Measurements from ENCODE around the gene MINAR2.

MINAR2 gene

GRCh38 chr5:129747572-129748407, at the start of gene MINAR2:
Gene MINAR2 (plus strand): TSS chr5:129748094. CDS start chr5:129748191, 97 bp downstream.
- no peak for DNase-seq

GRCh38 chr5:129698661-129699060, 49.2 kb upstream of the MINAR2 start:
- DNase-seq = no peak

- no peak for DNase-seq
Observed at GRCh38 chr5:129716235-129716634, 31.7 kb upstream of the MINAR2 start.

- DNase-seq = no peak
Observed at GRCh38 chr5:129716651-129717050, 31.2 kb upstream of the MINAR2 start.

GRCh38 chr5:129717751-129718310, 30.1 kb upstream of the MINAR2 start:
- no peak for DNase-seq

GRCh38 chr5:129718471-129719090, 29.3 kb upstream of the MINAR2 start:
- DNase-seq = no peak

- no peak for DNase-seq
Observed at GRCh38 chr5:129724222-129724621, 23.7 kb upstream of the MINAR2 start.

- no peak for DNase-seq
Observed at GRCh38 chr5:129724647-129725046, 23.2 kb upstream of the MINAR2 start.

GRCh38 chr5:129739773-129740172, 8.1 kb upstream of the MINAR2 start:
- DNase-seq = no peak

- DNase-seq = no peak
Observed at GRCh38 chr5:129743541-129744187, 4.2 kb upstream of the MINAR2 start.

GRCh38 chr5:129745997-129746396, 1.9 kb upstream of the MINAR2 start:
- DNase-seq = no peak

- DNase-seq = no peak
Observed at GRCh38 chr5:129746876-129747275, 1.0 kb upstream of the MINAR2 start.

- no peak for DNase-seq
Observed at GRCh38 chr5:129748913-129749880, 1.3 kb downstream of the MINAR2 start.

GRCh38 chr5:129760636-129761325, 12.9 kb downstream of the MINAR2 start:
- DNase-seq = no peak

GRCh38 chr5:129763651-129764050, 15.8 kb downstream of the MINAR2 start:
- no peak for DNase-seq

- no peak for DNase-seq
Observed at GRCh38 chr5:129766798-129767197, 18.9 kb downstream of the MINAR2 start.

- peak; percentile 95 for DNase-seq
Observed at GRCh38 chr5:129767927-129768380, 20.1 kb downstream of the MINAR2 start.

GRCh38 chr5:129768735-129769134, 20.8 kb downstream of the MINAR2 start:
- DNase-seq = no peak

GRCh38 chr5:129770024-129770820, 22.3 kb downstream of the MINAR2 start:
- no peak for DNase-seq

- peak; percentile 81 for DNase-seq
Observed at GRCh38 chr5:129771058-129771838, 23.4 kb downstream of the MINAR2 start.

Data from hematopoietic multipotent progenitor cell treated with erythropoietin and hydrocortisone succinate and interleukin-3 and kit ligand, for 4 days (in vitro differentiated cells).